ENCODE measurements around the gene MSRB2. TPM values are rescaled to one million over a fixed set of nuclear protein-coding genes. Genes with fewer than 3 reads are reported as not detected.

Gene MSRB2
- total and polyA plus RNA-seq, 2 donors (not counting 1 experiment from before 2014, with no cell fraction given), result 19.0 to 33.0 TPM

DNA sequence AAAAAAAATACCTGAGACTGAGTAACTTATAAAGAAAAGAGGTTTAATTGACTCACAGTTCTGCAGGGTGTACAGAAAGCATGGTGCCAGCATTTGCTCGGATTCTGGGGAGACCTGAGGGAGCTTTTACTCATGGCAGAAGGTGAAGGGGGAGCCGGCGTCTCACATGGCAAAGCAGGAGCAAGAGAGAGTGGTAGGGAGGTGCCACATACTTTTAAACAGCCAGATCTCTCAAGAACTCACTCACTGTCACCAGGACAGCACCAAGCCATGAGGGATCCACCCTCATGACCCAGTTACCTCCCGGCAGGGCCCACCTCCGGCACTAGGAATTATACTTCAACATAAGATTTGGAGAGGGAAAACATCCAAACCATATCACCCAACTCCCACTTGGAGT is 25.8 kb downstream of the MSRB2 start:
- no peak overlapping the region for H3K4me2 ChIP-seq (ENCODE audit: extremely low read depth, insufficient read depth, low read length)
- no peaks in the 10 kb centered on the region for H4K20me1 ChIP-seq (ENCODE audit: control insufficient read depth, extremely low read depth, insufficient read depth, low read length)
- H3K79me2 ChIP-seq (ENCODE audit: control insufficient read depth, insufficient read depth, low read length), result no peaks in the 10 kb centered on the region
- DNase-seq (ENCODE audit: low read depth in 2 of 2), result no peak
- H3K9ac ChIP-seq (ENCODE audit: insufficient read depth, low read length), result no peak overlapping the region
- TF ChIP-seq, protein P1, sequence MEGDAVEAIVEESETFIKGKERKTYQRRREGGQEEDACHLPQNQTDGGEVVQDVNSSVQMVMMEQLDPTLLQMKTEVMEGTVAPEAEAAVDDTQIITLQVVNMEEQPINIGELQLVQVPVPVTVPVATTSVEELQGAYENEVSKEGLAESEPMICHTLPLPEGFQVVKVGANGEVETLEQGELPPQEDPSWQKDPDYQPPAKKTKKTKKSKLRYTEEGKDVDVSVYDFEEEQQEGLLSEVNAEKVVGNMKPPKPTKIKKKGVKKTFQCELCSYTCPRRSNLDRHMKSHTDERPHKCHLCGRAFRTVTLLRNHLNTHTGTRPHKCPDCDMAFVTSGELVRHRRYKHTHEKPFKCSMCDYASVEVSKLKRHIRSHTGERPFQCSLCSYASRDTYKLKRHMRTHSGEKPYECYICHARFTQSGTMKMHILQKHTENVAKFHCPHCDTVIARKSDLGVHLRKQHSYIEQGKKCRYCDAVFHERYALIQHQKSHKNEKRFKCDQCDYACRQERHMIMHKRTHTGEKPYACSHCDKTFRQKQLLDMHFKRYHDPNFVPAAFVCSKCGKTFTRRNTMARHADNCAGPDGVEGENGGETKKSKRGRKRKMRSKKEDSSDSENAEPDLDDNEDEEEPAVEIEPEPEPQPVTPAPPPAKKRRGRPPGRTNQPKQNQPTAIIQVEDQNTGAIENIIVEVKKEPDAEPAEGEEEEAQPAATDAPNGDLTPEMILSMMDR (conservative IDR thresholded peaks at IDR 0.05 in 1 of 2, IDR thresholded peaks at IDR 0.05 in 1 of 2; ENCODE audit: low read depth in 1 of 2, low read length in 2 of 2), result no peak
- TF ChIP-seq EZH2 (IDR thresholded peaks at IDR 0.05; ENCODE audit: low read length, missing control alignments), result no peak
- no peak overlapping the region for H3K4me3 ChIP-seq (replicated peaks in 1 of 4; ENCODE audit: control extremely low read depth in 1 of 4, insufficient read depth in 1 of 4, low read depth in 3 of 4, low read length in 4 of 4)
- no peaks in the 10 kb centered on the region for H3K9me3 ChIP-seq (ENCODE audit: control insufficient read depth, insufficient read depth, low read depth, low read length)
- no peaks in the 10 kb centered on the region for H3K4me1 ChIP-seq (ENCODE audit: control insufficient read depth, extremely low read depth, insufficient read depth, low read length)
- H3K27me3 ChIP-seq (ENCODE audit: control insufficient read depth, insufficient read depth, low read length), result no peaks in the 10 kb centered on the region
- H3K27ac ChIP-seq (ENCODE audit: insufficient read depth, low read length), result no peak overlapping the region
- no peaks in the 10 kb centered on the region for H3K36me3 ChIP-seq (ENCODE audit: control insufficient read depth, insufficient read depth, low read length)
- H2AFZ ChIP-seq (ENCODE audit: low read length), result no peak overlapping the region

DNA sequence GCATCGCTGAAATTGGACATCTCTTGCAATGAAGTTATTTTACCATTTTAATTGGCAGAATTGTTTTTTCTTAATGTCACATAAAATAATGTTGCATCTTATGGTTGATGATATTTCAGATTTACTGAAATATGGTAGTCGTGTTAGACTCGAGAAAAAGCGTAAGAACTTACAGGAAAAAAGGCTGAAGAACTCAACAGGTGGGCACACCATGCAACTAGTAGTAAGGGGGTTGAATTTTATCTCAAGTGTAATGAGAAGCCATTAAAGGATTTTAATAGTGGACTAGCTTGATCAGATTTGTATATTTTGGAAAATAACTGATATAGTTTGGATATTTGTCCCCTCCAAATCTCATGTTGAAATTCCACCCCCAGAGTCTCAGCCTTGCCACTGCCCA is 41.1 kb downstream of the MSRB2 start:
- Histone ChIP-seq H4K20me1 (ENCODE audit: control insufficient read depth, extremely low read depth, insufficient read depth, low read length) (no peaks in the 10 kb centered on the region), H3K4me1 (ENCODE audit: control insufficient read depth, extremely low read depth, insufficient read depth, low read length) (no peaks in the 10 kb centered on the region), H3K27me3 (ENCODE audit: control insufficient read depth, insufficient read depth, low read length) (no peaks in the 10 kb centered on the region), H3K9me3 (ENCODE audit: control insufficient read depth, insufficient read depth, low read depth, low read length) (no peaks in the 10 kb centered on the region), H3K27ac (ENCODE audit: insufficient read depth, low read length) (no peak overlapping the region), H3K4me2 (ENCODE audit: extremely low read depth, insufficient read depth, low read length) (no peak overlapping the region), H3K4me3 (replicated peaks in 1 of 4; ENCODE audit: control extremely low read depth in 1 of 4, insufficient read depth in 1 of 4, low read depth in 3 of 4, low read length in 4 of 4) (no peak overlapping the region), H3K36me3 (ENCODE audit: control insufficient read depth, insufficient read depth, low read length) (no peaks in the 10 kb centered on the region), H3K9ac (ENCODE audit: insufficient read depth, low read length) (no peak overlapping the region), H3K79me2 (ENCODE audit: control insufficient read depth, insufficient read depth, low read length) (no peaks in the 10 kb centered on the region), H2AFZ (ENCODE audit: low read length) (no peak overlapping the region)
- TF ChIP-seq, protein P1 (conservative IDR thresholded peaks at IDR 0.05 in 1 of 2, IDR thresholded peaks at IDR 0.05 in 1 of 2; ENCODE audit: low read depth in 1 of 2, low read length in 2 of 2), result no peak
- no peak for TF ChIP-seq EZH2 (IDR thresholded peaks at IDR 0.05; ENCODE audit: low read length, missing control alignments)
- no peak for DNase-seq (ENCODE audit: low read depth in 2 of 2)

DNA sequence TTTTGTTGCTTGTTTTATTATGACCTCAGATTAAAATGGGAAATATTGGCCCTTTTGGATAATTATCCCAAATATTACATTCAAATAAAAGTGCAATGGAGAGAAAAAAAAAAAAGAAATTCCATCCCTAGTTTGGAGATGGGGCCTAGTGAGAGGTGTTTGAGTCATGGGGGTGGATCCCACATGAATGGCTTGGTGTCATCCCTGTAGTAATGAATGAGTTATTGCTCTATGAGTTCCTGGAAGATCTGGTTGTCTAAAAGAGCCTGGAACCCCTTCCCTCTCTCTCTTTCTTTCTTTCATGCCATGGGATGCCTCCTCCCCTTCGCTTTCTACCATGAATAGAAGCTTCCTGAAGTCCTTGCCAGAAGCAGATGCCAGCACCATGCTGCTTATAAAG is 44.3 kb downstream of the MSRB2 start:
- Histone ChIP-seq H4K20me1 (ENCODE audit: control insufficient read depth, extremely low read depth, insufficient read depth, low read length) (no peaks in the 10 kb centered on the region), H3K9ac (ENCODE audit: insufficient read depth, low read length) (no peak overlapping the region), H3K36me3 (ENCODE audit: control insufficient read depth, insufficient read depth, low read length) (no peaks in the 10 kb centered on the region), H3K27ac (ENCODE audit: insufficient read depth, low read length) (no peak overlapping the region), H2AFZ (ENCODE audit: low read length) (no peak overlapping the region), H3K4me2 (ENCODE audit: extremely low read depth, insufficient read depth, low read length) (no peak overlapping the region), H3K79me2 (ENCODE audit: control insufficient read depth, insufficient read depth, low read length) (no peaks in the 10 kb centered on the region), H3K9me3 (ENCODE audit: control insufficient read depth, insufficient read depth, low read depth, low read length) (no peaks in the 10 kb centered on the region), H3K4me1 (ENCODE audit: control insufficient read depth, extremely low read depth, insufficient read depth, low read length) (no peaks in the 10 kb centered on the region), H3K4me3 (replicated peaks in 1 of 4; ENCODE audit: control extremely low read depth in 1 of 4, insufficient read depth in 1 of 4, low read depth in 3 of 4, low read length in 4 of 4) (no peak overlapping the region), H3K27me3 (ENCODE audit: control insufficient read depth, insufficient read depth, low read length) (no peaks in the 10 kb centered on the region)
- TF ChIP-seq EZH2 (IDR thresholded peaks at IDR 0.05; ENCODE audit: low read length, missing control alignments), result no peak
- TF ChIP-seq, protein P1 (conservative IDR thresholded peaks at IDR 0.05 in 1 of 2, IDR thresholded peaks at IDR 0.05 in 1 of 2; ENCODE audit: low read depth in 1 of 2, low read length in 2 of 2), result no peak
- no peak for DNase-seq (ENCODE audit: low read depth in 2 of 2)

All from fibroblast of lung (primary cell).